Mucosa of stomach (tissue), 1 donor: ENCODE data around the gene MAPRE3.
"Not testable (repeated sequence)": the region's sequence is repeated elsewhere in the genome, so short reads cannot be mapped to it uniquely, and the experiment has no call there.

Experiments used
- H3K27me3 ChIP-seq: one replicate; pipeline ENCODE4 v1.7.0; 2013; ENCODE audit warnings: mild to moderate bottlenecking, low read length; ENCODE audit not compliant: control insufficient read depth, insufficient read depth
- H3K36me3 ChIP-seq: one replicate; pipeline ENCODE4 v1.7.0; 2013; ENCODE audit warnings: low read length; ENCODE audit not compliant: control insufficient read depth, insufficient read depth
- H3K4me1 ChIP-seq: one replicate; pipeline ENCODE4 v1.7.0; 2013; ENCODE audit warnings: mild to moderate bottlenecking, low read length; ENCODE audit not compliant: control insufficient read depth, insufficient read depth
- H3K4me3 ChIP-seq: one replicate; pipeline ENCODE4 v1.7.0; 2013; ENCODE audit warnings: low read length
- H3K9ac ChIP-seq: one replicate; pipeline ENCODE4 v1.7.0; 2013; ENCODE audit warnings: mild to moderate bottlenecking, low read length, moderate library complexity
- H3K9me3 ChIP-seq: one replicate; pipeline ENCODE4 v1.7.0; 2013; ENCODE audit warnings: mild to moderate bottlenecking, low read length, moderate library complexity; ENCODE audit not compliant: control insufficient read depth
- donor health status: Pancreatic carcinoma.

MAPRE3 gene

GRCh38 chr2:27071990-27072830 lies 101.8 kb downstream of the MAPRE3 start:
- peaks cover 7% of the 10 kb centered on the region for H3K27me3 ChIP-seq
- H3K9me3 ChIP-seq = no peaks in the 10 kb centered on the region
- H3K9ac ChIP-seq = peak overlapping the region; percentile 70
- H3K4me1 ChIP-seq = peaks cover 38% of the 10 kb centered on the region
- H3K4me3 ChIP-seq = peak overlapping the region; percentile 47
- peaks cover 8% of the 10 kb centered on the region for H3K36me3 ChIP-seq

- Histone ChIP-seq H3K4me1 (peaks cover 39% of the 10 kb centered on the region), H3K9ac (no peak overlapping the region), H3K4me3 (no peak overlapping the region), H3K36me3 (peaks cover 8% of the 10 kb centered on the region), H3K9me3 (no peaks in the 10 kb centered on the region), H3K27me3 (peaks cover 7% of the 10 kb centered on the region)
These were observed 102.5 kb downstream of the MAPRE3 start for GRCh38 chr2:27072920-27073319.

GRCh38 chr2:27073782-27074181 lies 103.3 kb downstream of the MAPRE3 start:
- Histone ChIP-seq H3K4me3 (no peak overlapping the region), H3K9ac (peak overlapping the region; percentile 20), H3K4me1 (peaks cover 38% of the 10 kb centered on the region), H3K9me3 (no peaks in the 10 kb centered on the region), H3K27me3 (peaks cover 7% of the 10 kb centered on the region), H3K36me3 (peaks cover 8% of the 10 kb centered on the region)

- H3K4me1 ChIP-seq = peaks cover 28% of the 10 kb centered on the region
- H3K36me3 ChIP-seq = no peaks in the 10 kb centered on the region
- no peak overlapping the region for H3K9ac ChIP-seq
- no peak overlapping the region for H3K4me3 ChIP-seq
- no peaks in the 10 kb centered on the region for H3K9me3 ChIP-seq
- H3K27me3 ChIP-seq = peaks cover 7% of the 10 kb centered on the region
These were observed 104.5 kb downstream of the MAPRE3 start for GRCh38 chr2:27074738-27075565.

- not testable (repeated sequence) for H3K9ac ChIP-seq, H3K27me3 ChIP-seq, H3K36me3 ChIP-seq, H3K4me3 ChIP-seq, H3K9me3 ChIP-seq
- H3K4me1 ChIP-seq = peaks cover 22% of the 10 kb centered on the region
These were observed 105.1 kb downstream of the MAPRE3 start for GRCh38 chr2:27075566-27075871.

GRCh38 chr2:27076323-27076722 lies 105.9 kb downstream of the MAPRE3 start:
- H3K9ac ChIP-seq = no peak overlapping the region
- no peaks in the 10 kb centered on the region for H3K36me3 ChIP-seq
- peaks cover 7% of the 10 kb centered on the region for H3K27me3 ChIP-seq
- H3K9me3 ChIP-seq = no peaks in the 10 kb centered on the region
- no peak overlapping the region for H3K4me3 ChIP-seq
- H3K4me1 ChIP-seq = peaks cover 25% of the 10 kb centered on the region
